Fibroblast of mammary gland (primary cell): ENCODE results near the gene PRCD.

Experiments used
- DNase-seq: peaks from one replicate; pipeline ENCODE4 v3.0.0-alpha.2; 2010; ENCODE audit warnings: low read depth
- H3K4me3 ChIP-seq: 2 replicates; pipeline ENCODE4 v1.5.1; 2011; ENCODE audit warnings: low read depth, mild to moderate bottlenecking, low read length, moderate library complexity; ENCODE audit not compliant: control insufficient read depth
- CTCF ChIP-seq: conservative IDR thresholded peaks from 2 replicates; pipeline ENCODE4 v1.5.1; 2011; ENCODE audit warnings: low read depth, low read length, inconsistent platforms; ENCODE audit not compliant: control insufficient read depth, insufficient read depth

PRCD gene

GRCh38 chr17:76594690-76595089 lies 54.8 kb downstream of the PRCD start:
- no peak for TF ChIP-seq CTCF
- DNase-seq: no peak
- no peak overlapping the region for H3K4me3 ChIP-seq
